Large intestine (tissue), 3 donors: ENCODE data around the gene RPS3A. TPM values are rescaled to one million over a fixed set of nuclear protein-coding genes. Genes with fewer than 3 reads are reported as not detected.
A peak's percentile ranks its signal among the peaks of the same experiment; 100 is the strongest.

Source experiments
- DNase-seq, 2 donors: peaks; one replicate each; pipeline versions ENCODE4 v3.0.0 to v3.0.0-alpha.2; 2013
- H3K27ac ChIP-seq: one replicate; pipeline ENCODE4 v1.5.1; 2013; ENCODE audit warnings: low read length
- H3K27me3 ChIP-seq: 2 replicates; pipeline ENCODE4 v1.6.1; 2013; ENCODE audit warnings: low read length; ENCODE audit not compliant: control insufficient read depth, insufficient read depth
- H3K36me3 ChIP-seq: 2 replicates; pipeline ENCODE4 v1.6.1; 2013; ENCODE audit warnings: low read length; ENCODE audit not compliant: control insufficient read depth, insufficient read depth
- H3K4me1 ChIP-seq: one replicate; pipeline ENCODE4 v1.6.1; 2013; ENCODE audit warnings: low read length; ENCODE audit not compliant: control insufficient read depth, insufficient read depth
- H3K4me3 ChIP-seq: one replicate; pipeline ENCODE4 v1.5.1; 2013; ENCODE audit warnings: low read length
- H3K9me3 ChIP-seq: one replicate; pipeline ENCODE4 v1.6.1; 2013; ENCODE audit warnings: mild to moderate bottlenecking, low read depth, low read length, moderate library complexity; ENCODE audit not compliant: control insufficient read depth
- WGBS: methylation state at CpG from one replicate; pipeline ENCODE4 v1.1.5; 2013; ENCODE audit warnings: low lambda C conversion rate; ENCODE audit not compliant: insufficient coverage; 5-methylcytosine and 5-hydroxymethylcytosine counted together
- polyA plus RNA-seq: library from polyadenylated mRNA; unstranded; fragments of 120-200 nt; gene quantifications from one replicate; pipeline ENCODE4 v1.2.1, GENCODE V29; 2013

RPS3A gene
- polyA plus RNA-seq, 1 donor, result 4,115 TPM

GRCh38 chr4:151091047-151091446 lies 8.4 kb upstream of the RPS3A start:
- no peak overlapping the region for H3K4me3 ChIP-seq

GRCh38 chr4:151092488-151092887 lies 6.9 kb upstream of the RPS3A start:
- no peaks in the 10 kb centered on the region for H3K9me3 ChIP-seq
- H3K4me3 ChIP-seq, result no peak overlapping the region
- H3K4me1 ChIP-seq, result peaks cover 18% of the 10 kb centered on the region
- H3K27me3 ChIP-seq, result no peaks in the 10 kb centered on the region
- 14% methylated on average over 1 of the region's 3 CpGs for whole genome bisulfite sequencing
- no peaks in the 10 kb centered on the region for H3K36me3 ChIP-seq
- peak overlapping the region; percentile 47 for H3K27ac ChIP-seq
- DNase-seq, result peak in 1 of 2 donors; percentile 48

More at GRCh38 chr4:151091047-151091446, 8.4 kb upstream of the RPS3A start:
- Histone ChIP-seq H3K9me3 (no peaks in the 10 kb centered on the region), H3K4me1 (peaks cover 18% of the 10 kb centered on the region), H3K36me3 (no peaks in the 10 kb centered on the region), H3K27ac (no peak overlapping the region), H3K27me3 (no peaks in the 10 kb centered on the region)
- no CpG with 5 or more reads among the region's 2 CpGs for WGBS
- DNase-seq, result peak in 1 of 2 donors; percentile 43

DNA sequence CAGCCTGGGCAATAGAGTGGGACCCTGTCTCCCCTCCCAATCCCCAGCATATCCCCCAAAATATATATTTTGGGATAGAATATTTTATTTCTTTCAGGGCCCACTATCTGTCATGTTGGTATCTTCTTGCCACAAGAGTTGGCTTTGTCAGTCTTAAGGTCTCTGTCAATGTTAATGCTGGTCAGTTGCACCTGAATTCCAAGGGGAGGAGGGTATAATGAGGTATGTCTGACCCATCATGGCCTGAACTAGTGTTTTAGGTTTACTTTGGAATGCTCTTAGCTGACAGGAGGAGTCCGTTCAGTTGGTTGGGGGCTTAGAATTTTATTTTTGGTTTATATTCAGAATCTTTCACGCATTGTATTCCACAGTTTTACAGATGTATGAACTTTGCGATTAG lies 6.2 kb upstream of the RPS3A start:
- Histone ChIP-seq H3K27ac (peak overlapping the region; percentile 47), H3K9me3 (no peaks in the 10 kb centered on the region)

DNA sequence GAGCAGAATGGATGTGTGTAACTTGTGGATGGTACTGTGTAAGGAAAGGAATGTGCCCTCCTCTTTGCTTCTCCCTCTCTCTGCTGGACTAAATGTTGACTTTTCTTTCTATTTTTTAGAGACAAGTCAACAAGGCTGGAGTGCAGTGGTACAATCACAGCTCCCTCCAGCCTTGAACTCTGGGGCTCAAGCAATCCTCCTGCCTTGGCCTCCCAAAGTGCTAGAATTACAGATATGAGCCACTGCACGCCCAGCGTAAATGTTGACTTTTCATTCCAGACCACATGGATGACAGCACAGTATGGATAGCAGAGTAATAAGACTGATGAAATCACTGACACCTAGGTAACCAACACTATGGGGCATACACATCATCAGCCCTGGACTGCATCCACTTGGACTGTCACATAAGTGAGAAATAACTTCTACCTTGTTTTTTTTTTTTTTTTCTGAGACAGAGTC lies 5.1 kb upstream of the RPS3A start:
- no CpG with 5 or more reads among the region's 2 CpGs for WGBS
- Histone ChIP-seq H3K9me3 (no peaks in the 10 kb centered on the region), H3K4me1 (peaks cover 22% of the 10 kb centered on the region), H3K4me3 (no peak overlapping the region), H3K36me3 (no peaks in the 10 kb centered on the region), H3K27me3 (no peaks in the 10 kb centered on the region), H3K27ac (peak overlapping the region; percentile 46)
- DNase-seq, result peak; percentile 48 to 66

More for the DNA sequence above, 6.2 kb upstream of the RPS3A start:
- no peaks in the 10 kb centered on the region for H3K27me3 ChIP-seq
- DNase-seq, result no peak
- H3K4me3 ChIP-seq, result no peak overlapping the region
- WGBS, result no CpG with 5 or more reads among the region's 3 CpGs
- no peaks in the 10 kb centered on the region for H3K36me3 ChIP-seq
- peaks cover 18% of the 10 kb centered on the region for H3K4me1 ChIP-seq

GRCh38 chr4:151095142-151095541 lies 4.3 kb upstream of the RPS3A start:
- Histone ChIP-seq H3K9me3 (no peaks in the 10 kb centered on the region), H3K4me3 (no peak overlapping the region), H3K27ac (no peak overlapping the region), H3K4me1 (peaks cover 22% of the 10 kb centered on the region), H3K27me3 (no peaks in the 10 kb centered on the region), H3K36me3 (no peaks in the 10 kb centered on the region)
- WGBS, result 100% methylated on average over 2 of the region's 3 CpGs
- no peak for DNase-seq

DNA sequence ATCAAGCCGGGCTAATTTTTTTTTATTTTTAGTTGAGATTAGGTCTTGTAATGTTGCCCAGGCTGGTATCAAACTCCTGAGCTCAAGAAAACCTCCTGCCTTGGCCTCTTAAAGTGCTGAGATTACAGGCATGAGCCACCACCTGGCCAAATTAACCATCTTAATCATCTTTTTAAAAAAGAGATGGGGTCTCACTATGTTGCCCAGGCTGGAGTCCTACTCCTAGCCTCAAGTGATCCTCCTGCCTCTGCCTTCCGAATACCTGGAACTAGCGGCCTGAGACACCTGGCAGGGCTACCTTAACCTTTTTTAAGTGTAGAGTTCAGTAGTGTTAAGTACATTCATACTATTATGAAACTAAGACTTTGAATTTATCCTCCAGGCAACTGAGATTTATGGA lies 1.7 kb upstream of the RPS3A start:
- Histone ChIP-seq H3K27me3 (no peaks in the 10 kb centered on the region), H3K27ac (no peak overlapping the region), H3K4me1 (peaks cover 16% of the 10 kb centered on the region), H3K9me3 (no peaks in the 10 kb centered on the region), H3K36me3 (peaks cover 16% of the 10 kb centered on the region), H3K4me3 (no peak overlapping the region)
- WGBS, result no CpG with 5 or more reads among the region's 3 CpGs
- no peak for DNase-seq

DNA sequence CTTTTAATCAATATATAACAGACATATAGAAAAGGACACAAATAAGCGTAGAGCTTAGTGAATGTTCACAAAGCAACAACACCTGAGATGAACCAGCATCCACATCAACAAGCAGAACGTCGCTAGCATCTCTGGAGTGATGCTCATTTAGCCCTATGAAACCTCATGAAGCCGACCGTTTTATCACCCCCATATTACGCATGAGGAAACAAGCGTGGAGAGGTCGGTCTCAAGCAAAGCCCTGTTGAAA lies 524 bp upstream of the RPS3A start:
- 100% methylated on average over 1 of the region's 8 CpGs for WGBS
- no peak for DNase-seq
- Histone ChIP-seq H3K27ac (peak overlapping the region; percentile 34), H3K4me1 (peaks cover 10% of the 10 kb centered on the region), H3K36me3 (peaks cover 27% of the 10 kb centered on the region), H3K27me3 (no peaks in the 10 kb centered on the region), H3K4me3 (peak overlapping the region; percentile 98), H3K9me3 (no peaks in the 10 kb centered on the region)

GRCh38 chr4:151099976-151100417 lies 569 bp downstream of the RPS3A start:
- Histone ChIP-seq H3K36me3 (peaks cover 36% of the 10 kb centered on the region), H3K27me3 (no peaks in the 10 kb centered on the region), H3K27ac (peak overlapping the region; percentile 93), H3K4me3 (peak overlapping the region; percentile 98), H3K4me1 (peaks cover 6% of the 10 kb centered on the region), H3K9me3 (no peaks in the 10 kb centered on the region)
- no CpG with 5 or more reads among the region's 13 CpGs for WGBS
- DNase-seq, result peak in 1 of 2 donors; percentile 28

DNA sequence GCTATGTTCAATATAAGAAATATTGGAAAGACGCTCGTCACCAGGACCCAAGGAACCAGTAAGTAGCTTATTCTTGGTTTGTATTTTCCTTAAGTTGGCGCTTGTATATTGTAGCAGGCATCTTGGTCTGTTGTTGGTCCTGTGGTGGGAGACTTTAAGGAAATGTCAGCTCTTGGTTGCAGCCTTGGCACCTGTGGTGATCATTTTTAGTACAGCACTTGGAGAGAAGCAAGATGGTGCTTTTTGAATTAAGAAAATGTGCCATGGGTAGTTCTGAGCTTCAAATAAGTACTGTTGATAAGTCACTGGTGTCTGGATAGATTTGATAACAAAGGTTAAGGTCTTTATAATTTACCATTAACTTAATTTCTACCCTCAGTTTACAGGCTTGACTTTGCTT lies 1.1 kb downstream of the RPS3A start:
- peaks cover 41% of the 10 kb centered on the region for H3K36me3 ChIP-seq
- no peaks in the 10 kb centered on the region for H3K27me3 ChIP-seq
- no CpG with 5 or more reads among the region's 3 CpGs for WGBS
- no peaks in the 10 kb centered on the region for H3K9me3 ChIP-seq
- H3K4me1 ChIP-seq, result peaks cover 6% of the 10 kb centered on the region
- H3K4me3 ChIP-seq, result peak overlapping the region; percentile 98
- H3K27ac ChIP-seq, result peak overlapping the region; percentile 93
- DNase-seq, result no peak

DNA sequence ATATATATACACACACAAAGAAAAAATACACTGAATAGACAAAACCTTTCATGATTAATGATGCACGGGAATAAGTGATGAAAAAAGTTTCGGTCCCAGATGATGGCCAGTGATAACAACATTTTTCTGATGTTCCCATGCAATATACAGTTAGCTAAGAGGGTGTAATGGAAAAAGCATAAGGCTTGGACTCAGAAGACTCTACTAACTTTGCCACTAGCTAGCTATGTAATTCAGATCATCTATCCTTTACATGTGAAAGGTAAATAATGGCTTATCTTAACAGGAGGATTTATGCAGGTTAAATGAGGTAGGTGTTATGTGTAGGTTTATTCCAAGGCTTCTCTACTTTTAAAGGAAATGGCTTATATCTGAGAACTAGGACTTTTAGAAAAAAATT lies 4.3 kb downstream of the RPS3A start:
- Histone ChIP-seq H3K4me1 (peaks cover 4% of the 10 kb centered on the region), H3K27me3 (no peaks in the 10 kb centered on the region), H3K36me3 (peaks cover 63% of the 10 kb centered on the region), H3K4me3 (no peak overlapping the region), H3K27ac (no peak overlapping the region), H3K9me3 (no peaks in the 10 kb centered on the region)
- no peak for DNase-seq
- WGBS, result no CpG with 5 or more reads among the region's 2 CpGs

GRCh38 chr4:151104621-151105020 lies 5.2 kb downstream of the RPS3A start:
- peaks cover 63% of the 10 kb centered on the region for H3K36me3 ChIP-seq
- WGBS, result 83% methylated on average over 1 of the region's 1 CpG
- peaks cover 2% of the 10 kb centered on the region for H3K4me1 ChIP-seq
- H3K27me3 ChIP-seq, result no peaks in the 10 kb centered on the region
- H3K27ac ChIP-seq, result no peak overlapping the region
- H3K4me3 ChIP-seq, result no peak overlapping the region
- no peaks in the 10 kb centered on the region for H3K9me3 ChIP-seq
- DNase-seq, result no peak
